ENCODE results near the gene SYPL1. TPM values are rescaled to one million over a fixed set of nuclear protein-coding genes. Genes with fewer than 3 reads are reported as not detected.

Gene SYPL1
- total and polyA plus RNA-seq, 4 donors: 40.4 to 53.6 (median 45.0) TPM

GRCh38 chr7:106049139-106049752 lies 62.9 kb downstream of the SYPL1 start:
- Histone ChIP-seq H3K36me3 (ENCODE audit: control insufficient read depth, insufficient read depth, low read length) (no peaks in the 10 kb centered on the region), H3K9me3 (ENCODE audit: control insufficient read depth, insufficient read depth, low read length) (no peaks in the 10 kb centered on the region), H3K27me3 (ENCODE audit: control insufficient read depth, insufficient read depth, low read length) (peaks cover 9% of the 10 kb centered on the region), H3K4me1 (ENCODE audit: control insufficient read depth, insufficient read depth, low read length) (peaks cover 17% of the 10 kb centered on the region), H3K4me3 (ENCODE audit: low read depth, low read length) (no peak overlapping the region), H3K27ac (ENCODE audit: low read depth, low read length) (no peak overlapping the region)
- DNase-seq (ENCODE audit: low read depth in 4 of 6, low spot score in 6 of 6): peak in 1 of 6 donors; percentile 52
- 98% methylated on average over 6 of the region's 9 CpGs for WGBS (ENCODE audit: insufficient coverage)

- H3K27me3 ChIP-seq (ENCODE audit: control insufficient read depth, insufficient read depth, low read length): peaks cover 9% of the 10 kb centered on the region
- no peaks in the 10 kb centered on the region for H3K9me3 ChIP-seq (ENCODE audit: control insufficient read depth, insufficient read depth, low read length)
- WGBS (ENCODE audit: insufficient coverage): 81% methylated on average over 2 of the region's 2 CpGs
- H3K4me3 ChIP-seq (ENCODE audit: low read depth, low read length): no peak overlapping the region
- no peak for DNase-seq (ENCODE audit: low read depth in 4 of 6, low spot score in 6 of 6)
- H3K36me3 ChIP-seq (ENCODE audit: control insufficient read depth, insufficient read depth, low read length): no peaks in the 10 kb centered on the region
- H3K4me1 ChIP-seq (ENCODE audit: control insufficient read depth, insufficient read depth, low read length): peaks cover 17% of the 10 kb centered on the region
- H3K27ac ChIP-seq (ENCODE audit: low read depth, low read length): no peak overlapping the region
Measured at GRCh38 chr7:106048706-106049020, 63.4 kb downstream of the SYPL1 start.

GRCh38 chr7:106047818-106048705 lies 64.0 kb downstream of the SYPL1 start:
- Histone ChIP-seq H3K4me3 (ENCODE audit: low read depth, low read length) (no peak overlapping the region), H3K9me3 (ENCODE audit: control insufficient read depth, insufficient read depth, low read length) (no peaks in the 10 kb centered on the region), H3K36me3 (ENCODE audit: control insufficient read depth, insufficient read depth, low read length) (no peaks in the 10 kb centered on the region), H3K4me1 (ENCODE audit: control insufficient read depth, insufficient read depth, low read length) (peaks cover 17% of the 10 kb centered on the region), H3K27me3 (ENCODE audit: control insufficient read depth, insufficient read depth, low read length) (peaks cover 7% of the 10 kb centered on the region), H3K27ac (ENCODE audit: low read depth, low read length) (no peak overlapping the region)
- DNase-seq (ENCODE audit: low read depth in 4 of 6, low spot score in 6 of 6): no peak
- 66% methylated on average over 7 of the region's 10 CpGs for WGBS (ENCODE audit: insufficient coverage)

- Histone ChIP-seq H3K4me1 (ENCODE audit: control insufficient read depth, insufficient read depth, low read length) (peaks cover 25% of the 10 kb centered on the region), H3K27me3 (ENCODE audit: control insufficient read depth, insufficient read depth, low read length) (peaks cover 6% of the 10 kb centered on the region), H3K36me3 (ENCODE audit: control insufficient read depth, insufficient read depth, low read length) (no peaks in the 10 kb centered on the region), H3K4me3 (ENCODE audit: low read depth, low read length) (no peak overlapping the region), H3K9me3 (ENCODE audit: control insufficient read depth, insufficient read depth, low read length) (no peaks in the 10 kb centered on the region), H3K27ac (ENCODE audit: low read depth, low read length) (no peak overlapping the region)
- DNase-seq (ENCODE audit: low read depth in 4 of 6, low spot score in 6 of 6): no peak
- WGBS (ENCODE audit: insufficient coverage): 72% methylated on average over 2 of the region's 5 CpGs
Measured at GRCh38 chr7:106047184-106047583, 64.9 kb downstream of the SYPL1 start.

- Histone ChIP-seq H3K4me3 (ENCODE audit: low read depth, low read length) (no peak overlapping the region), H3K9me3 (ENCODE audit: control insufficient read depth, insufficient read depth, low read length) (no peaks in the 10 kb centered on the region)
- 78% methylated on average over 1 of the region's 1 CpG for WGBS (ENCODE audit: insufficient coverage)
Measured at GRCh38 chr7:106045586-106045985, 66.5 kb downstream of the SYPL1 start.

GRCh38 chr7:106045139-106045538 lies 67.0 kb downstream of the SYPL1 start:
- no peaks in the 10 kb centered on the region for H3K9me3 ChIP-seq (ENCODE audit: control insufficient read depth, insufficient read depth, low read length)
- H3K36me3 ChIP-seq (ENCODE audit: control insufficient read depth, insufficient read depth, low read length): no peaks in the 10 kb centered on the region
- peaks cover 27% of the 10 kb centered on the region for H3K4me1 ChIP-seq (ENCODE audit: control insufficient read depth, insufficient read depth, low read length)
- H3K27ac ChIP-seq (ENCODE audit: low read depth, low read length): no peak overlapping the region
- no peak for DNase-seq (ENCODE audit: low read depth in 4 of 6, low spot score in 6 of 6)
- peaks cover 3% of the 10 kb centered on the region for H3K27me3 ChIP-seq (ENCODE audit: control insufficient read depth, insufficient read depth, low read length)
- 67% methylated on average over 1 of the region's 2 CpGs for WGBS (ENCODE audit: insufficient coverage)
- H3K4me3 ChIP-seq (ENCODE audit: low read depth, low read length): no peak overlapping the region

More at GRCh38 chr7:106045586-106045985, 66.5 kb downstream of the SYPL1 start:
- no peak overlapping the region for H3K27ac ChIP-seq (ENCODE audit: low read depth, low read length)
- no peak for DNase-seq (ENCODE audit: low read depth in 4 of 6, low spot score in 6 of 6)
- peaks cover 31% of the 10 kb centered on the region for H3K4me1 ChIP-seq (ENCODE audit: control insufficient read depth, insufficient read depth, low read length)
- H3K36me3 ChIP-seq (ENCODE audit: control insufficient read depth, insufficient read depth, low read length): no peaks in the 10 kb centered on the region
- H3K27me3 ChIP-seq (ENCODE audit: control insufficient read depth, insufficient read depth, low read length): peaks cover 3% of the 10 kb centered on the region

GRCh38 chr7:106042196-106042611 lies 69.9 kb downstream of the SYPL1 start:
- DNase-seq (ENCODE audit: low read depth in 4 of 6, low spot score in 6 of 6): no peak
- H3K27me3 ChIP-seq (ENCODE audit: control insufficient read depth, insufficient read depth, low read length): peaks cover 3% of the 10 kb centered on the region
- H3K9me3 ChIP-seq (ENCODE audit: control insufficient read depth, insufficient read depth, low read length): no peaks in the 10 kb centered on the region
- no peak overlapping the region for H3K4me3 ChIP-seq (ENCODE audit: low read depth, low read length)
- WGBS (ENCODE audit: insufficient coverage): no CpG with 5 or more reads among the region's 4 CpGs
- no peaks in the 10 kb centered on the region for H3K36me3 ChIP-seq (ENCODE audit: control insufficient read depth, insufficient read depth, low read length)
- no peak overlapping the region for H3K27ac ChIP-seq (ENCODE audit: low read depth, low read length)
- H3K4me1 ChIP-seq (ENCODE audit: control insufficient read depth, insufficient read depth, low read length): peaks cover 23% of the 10 kb centered on the region

- DNase-seq (ENCODE audit: low read depth in 4 of 6, low spot score in 6 of 6): no peak
- Histone ChIP-seq H3K4me1 (ENCODE audit: control insufficient read depth, insufficient read depth, low read length) (peaks cover 23% of the 10 kb centered on the region), H3K4me3 (ENCODE audit: low read depth, low read length) (no peak overlapping the region), H3K27ac (ENCODE audit: low read depth, low read length) (no peak overlapping the region), H3K9me3 (ENCODE audit: control insufficient read depth, insufficient read depth, low read length) (no peaks in the 10 kb centered on the region), H3K27me3 (ENCODE audit: control insufficient read depth, insufficient read depth, low read length) (peaks cover 3% of the 10 kb centered on the region), H3K36me3 (ENCODE audit: control insufficient read depth, insufficient read depth, low read length) (no peaks in the 10 kb centered on the region)
- 47% methylated on average over 4 of the region's 6 CpGs for WGBS (ENCODE audit: insufficient coverage)
Measured at GRCh38 chr7:106041140-106041717, 70.9 kb downstream of the SYPL1 start.
